GM21825 (cell line): ENCODE results near the gene TNFRSF12A.
"Not testable (repeated sequence)": the region's sequence is repeated elsewhere in the genome, so short reads cannot be mapped to it uniquely, and the experiment has no call there.

Experiments used
- ATAC-seq: cut with Tn5 transposase; IDR thresholded peaks from one replicate; pipeline ENCODE4 v1.9.1; 2021; ENCODE audit warnings: mild to moderate bottlenecking, moderate library complexity; ENCODE audit not compliant: unreplicated experiment

The TNFRSF12A gene

GRCh38 chr16:3045758-3046640, 25.8 kb downstream of the TNFRSF12A start, which contains the start of gene MMP25:
MMP25 (plus strand) TSS chr16:3046561; CDS start chr16:3046918, 357 bp downstream.
- peak; percentile 56 for ATAC-seq

DNA sequence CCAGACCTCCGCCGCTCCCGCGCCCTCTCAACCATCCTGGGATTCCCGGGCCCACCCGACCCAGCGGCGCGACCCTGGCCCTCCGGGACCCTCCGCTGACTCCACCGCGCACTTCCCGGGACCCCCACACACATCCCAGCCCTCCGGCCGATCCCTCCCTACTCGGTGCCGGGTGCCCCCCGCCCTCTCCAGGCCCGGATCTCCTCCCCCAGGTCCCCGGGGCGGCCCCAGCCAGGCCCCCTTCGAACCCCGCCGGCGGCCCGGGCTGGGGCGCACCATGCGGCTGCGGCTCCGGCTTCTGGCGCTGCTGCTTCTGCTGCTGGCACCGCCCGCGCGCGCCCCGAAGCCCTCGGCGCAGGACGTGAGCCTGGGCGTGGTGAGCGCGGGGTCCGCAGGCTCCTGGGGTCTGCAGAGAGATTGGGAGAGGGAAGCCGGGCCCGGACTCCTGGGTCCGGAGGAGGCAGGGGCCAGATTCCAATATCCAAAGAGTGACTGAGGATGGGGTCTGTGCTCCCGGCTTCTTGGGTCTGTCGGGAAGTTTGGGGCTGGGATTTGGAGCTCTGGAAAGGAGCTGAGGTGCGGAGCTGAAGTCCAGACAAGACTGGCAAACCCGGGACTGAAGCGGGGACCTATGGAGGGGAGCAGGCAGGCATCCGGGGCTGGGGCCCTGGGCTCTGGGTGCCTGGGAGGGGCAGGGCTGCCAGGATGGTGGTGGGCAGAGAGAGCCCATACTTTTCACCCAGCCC, 26.6 kb downstream of the TNFRSF12A start:
- no peak for ATAC-seq

DNA sequence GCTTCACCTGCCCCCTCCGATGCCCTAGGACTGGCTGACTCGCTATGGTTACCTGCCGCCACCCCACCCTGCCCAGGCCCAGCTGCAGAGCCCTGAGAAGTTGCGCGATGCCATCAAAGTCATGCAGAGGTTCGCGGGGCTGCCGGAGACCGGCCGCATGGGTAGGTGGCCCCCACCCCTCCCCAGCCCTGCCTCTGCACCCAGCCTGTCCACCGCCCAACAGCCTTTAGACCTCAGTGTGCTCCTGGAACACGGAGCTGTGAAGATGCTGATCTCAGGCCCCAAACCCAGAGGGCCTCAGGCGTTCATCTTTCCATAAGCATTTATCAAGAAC, 27.2 kb downstream of the TNFRSF12A start:
- ATAC-seq: no peak

- no peak for ATAC-seq
Measured at GRCh38 chr16:3049921-3050481, 29.8 kb downstream of the TNFRSF12A start.

DNA sequence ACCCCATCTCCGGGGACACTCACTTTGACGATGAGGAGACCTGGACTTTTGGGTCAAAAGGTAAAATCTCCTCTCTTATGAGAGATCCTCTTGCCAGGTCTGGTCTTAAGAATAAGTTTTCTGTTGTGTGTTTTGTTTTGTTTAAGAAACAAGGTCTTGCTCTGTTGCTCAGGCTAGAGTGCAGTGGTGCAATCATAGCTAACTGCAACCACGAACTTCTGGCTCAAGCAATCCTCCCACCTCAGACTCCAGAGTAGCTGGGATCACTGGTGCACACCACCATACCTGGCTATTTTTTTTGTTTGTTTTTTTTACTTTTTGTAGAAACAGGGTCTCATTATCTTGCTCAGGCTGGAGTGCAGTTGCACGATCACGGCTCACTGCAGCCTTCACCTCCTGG, 30.3 kb downstream of the TNFRSF12A start:
- ATAC-seq: no peak

DNA sequence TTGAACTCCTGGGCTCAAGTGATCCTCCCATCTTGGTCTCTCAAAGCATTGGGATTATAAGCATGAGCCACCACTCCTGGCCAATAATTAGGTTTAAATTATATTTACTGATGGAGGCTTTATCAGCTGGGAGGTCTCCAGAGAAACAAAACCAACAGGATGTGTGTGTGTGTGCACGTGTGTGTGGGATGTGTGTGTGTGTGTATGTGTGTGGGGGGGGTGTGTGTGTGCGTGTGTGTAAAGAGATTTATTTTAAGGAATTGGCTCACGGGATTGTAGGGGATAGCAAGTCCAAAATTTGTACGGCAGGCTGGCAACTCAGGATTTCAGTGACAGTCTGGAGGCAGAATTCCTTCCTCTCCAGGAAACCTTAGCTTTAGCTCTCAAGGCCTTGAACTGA, 30.8 kb downstream of the TNFRSF12A start:
- no peak for ATAC-seq

- no peak for ATAC-seq
Measured at GRCh38 chr16:3051494-3051893, 31.3 kb downstream of the TNFRSF12A start.

DNA sequence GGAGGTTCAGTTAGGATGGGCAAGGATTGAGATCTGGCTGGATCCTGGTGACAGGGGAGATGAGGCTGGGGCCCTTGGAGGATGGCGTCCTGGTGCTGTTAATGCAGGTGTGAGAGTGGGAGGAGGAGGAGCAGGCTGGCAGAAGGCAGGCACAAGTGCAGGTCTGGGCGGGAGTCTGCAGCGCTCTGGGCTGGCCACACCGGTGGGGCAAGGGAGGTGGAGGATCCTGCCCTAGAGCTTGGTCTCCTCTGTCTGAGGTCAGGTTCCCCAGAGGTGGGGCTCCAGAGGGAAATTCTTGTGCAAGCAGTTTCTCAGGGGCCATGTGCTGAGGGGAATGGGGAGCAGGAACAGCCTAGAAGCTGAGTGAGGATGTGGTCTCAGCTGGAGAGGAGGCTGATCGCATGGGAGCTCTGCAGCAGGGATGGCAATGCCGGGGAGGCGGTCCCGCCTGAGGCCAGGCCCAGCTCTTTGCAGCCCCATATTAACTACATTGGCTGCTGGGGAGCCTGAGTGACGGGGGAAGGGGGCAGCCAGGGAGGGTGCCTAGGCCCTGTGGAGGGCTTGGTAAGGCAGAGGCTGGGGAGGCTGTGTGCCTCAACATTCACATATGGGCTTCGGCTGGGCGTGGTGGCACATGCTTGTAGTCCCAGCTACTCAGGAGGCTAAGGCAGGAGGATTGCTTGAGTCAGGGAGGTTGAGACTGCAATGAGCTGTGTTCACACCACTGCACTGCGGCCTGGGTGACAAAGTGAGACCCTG, 32.6 kb downstream of the TNFRSF12A start:
- ATAC-seq: not testable (repeated sequence)

DNA sequence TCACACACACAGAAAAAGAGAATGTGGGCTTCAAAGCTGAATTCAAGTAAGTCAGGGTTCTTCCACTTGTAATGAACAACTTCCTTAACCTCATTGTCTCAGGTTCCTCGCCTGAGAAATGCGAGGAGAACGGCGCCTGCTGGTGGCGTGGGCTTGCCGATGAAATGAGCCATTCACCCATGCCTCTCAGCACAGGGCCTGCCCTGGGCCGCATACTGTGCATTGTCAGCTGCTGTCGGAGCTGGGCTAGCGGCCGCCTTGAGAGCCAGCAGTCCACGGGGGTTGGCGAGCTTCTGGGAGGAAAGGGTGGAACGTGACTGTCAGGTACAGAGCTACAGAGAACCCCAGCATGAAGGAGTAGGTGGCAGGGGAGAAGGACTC, 33.2 kb downstream of the TNFRSF12A start:
- ATAC-seq: not testable (repeated sequence)

DNA sequence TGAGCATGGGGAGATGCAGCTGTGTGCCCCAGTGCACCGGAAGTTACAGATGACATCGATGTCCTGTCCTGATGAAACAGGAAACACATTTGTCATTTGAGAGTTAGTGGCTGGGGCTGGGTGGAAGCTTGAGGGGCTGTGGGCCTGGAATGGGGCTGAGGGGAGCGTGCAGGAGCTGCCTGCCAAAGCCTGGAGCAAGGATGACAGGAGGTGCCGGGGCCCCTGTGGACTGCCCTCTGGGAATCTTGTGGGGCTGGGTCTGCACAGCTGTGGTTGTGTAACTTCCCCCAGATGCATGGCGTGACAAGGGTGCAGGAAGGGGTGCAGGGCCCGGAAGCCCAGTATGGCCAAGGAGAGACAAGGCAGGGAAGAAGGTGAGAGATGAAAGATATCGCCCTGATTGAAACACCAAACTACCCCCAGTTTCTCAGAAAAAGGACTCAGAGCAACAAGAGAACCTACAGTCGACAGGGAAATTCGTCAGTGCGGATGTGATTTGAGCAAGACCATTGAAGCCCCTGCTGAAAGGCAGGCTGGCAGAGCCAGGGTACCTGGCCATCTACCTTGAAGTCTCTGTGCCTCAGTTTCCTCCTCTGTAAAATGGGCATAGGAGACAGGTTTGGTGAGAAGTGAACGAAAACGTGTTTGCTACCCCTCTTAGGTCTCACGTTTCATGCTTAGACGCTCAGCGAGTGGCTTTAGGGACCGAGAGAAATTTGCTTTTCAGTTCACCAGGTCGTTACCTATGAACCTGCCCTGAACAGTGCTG, 35.0 kb downstream of the TNFRSF12A start:
- ATAC-seq: no peak

GRCh38 chr16:3055734-3056115, 35.6 kb downstream of the TNFRSF12A start:
- not testable (repeated sequence) for ATAC-seq

DNA sequence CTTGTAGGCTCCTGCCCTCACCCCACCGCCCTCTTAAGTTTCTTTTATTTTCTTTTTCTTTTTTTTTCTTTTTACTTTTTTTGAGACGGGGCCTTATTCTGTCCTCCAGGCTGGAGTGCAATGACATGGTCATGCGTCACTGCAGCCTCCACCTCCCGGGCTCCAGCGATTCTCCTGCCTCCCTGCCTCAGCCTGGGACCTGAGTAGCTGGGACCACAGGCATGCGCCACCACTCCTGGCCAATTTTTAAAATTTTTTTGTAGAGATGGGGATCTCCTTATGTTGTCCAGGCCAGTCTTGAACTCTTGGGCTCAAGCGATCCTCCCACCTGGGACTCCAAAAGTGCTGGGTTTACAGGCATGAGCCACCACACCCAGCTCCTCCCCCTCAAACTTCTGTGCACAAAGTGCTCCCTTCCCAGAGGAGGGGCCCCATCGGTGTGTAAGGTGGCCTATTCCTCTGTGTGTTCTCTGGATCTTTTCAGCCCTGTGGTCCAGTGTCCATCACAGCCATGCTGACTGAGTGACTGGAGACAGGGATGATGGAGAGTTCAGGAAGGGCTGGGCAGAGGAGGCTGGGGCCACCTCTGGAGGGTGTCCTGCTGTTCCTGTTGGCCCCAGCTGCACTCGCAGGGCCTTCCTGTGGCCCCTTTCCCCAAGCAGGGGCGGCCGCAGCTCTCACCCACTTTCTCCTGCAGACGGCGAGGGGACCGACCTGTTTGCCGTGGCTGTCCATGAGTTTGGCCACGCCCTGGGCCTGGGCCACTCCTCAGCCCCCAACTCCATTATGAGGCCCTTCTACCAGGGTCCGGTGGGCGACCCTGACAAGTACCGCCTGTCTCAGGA, 36.4 kb downstream of the TNFRSF12A start:
- ATAC-seq: no peak

GRCh38 chr16:3057181-3058138, 37.3 kb downstream of the TNFRSF12A start:
- ATAC-seq: no peak

GRCh38 chr16:3058139-3059030, 38.2 kb downstream of the TNFRSF12A start:
- peak; percentile 32 for ATAC-seq

DNA sequence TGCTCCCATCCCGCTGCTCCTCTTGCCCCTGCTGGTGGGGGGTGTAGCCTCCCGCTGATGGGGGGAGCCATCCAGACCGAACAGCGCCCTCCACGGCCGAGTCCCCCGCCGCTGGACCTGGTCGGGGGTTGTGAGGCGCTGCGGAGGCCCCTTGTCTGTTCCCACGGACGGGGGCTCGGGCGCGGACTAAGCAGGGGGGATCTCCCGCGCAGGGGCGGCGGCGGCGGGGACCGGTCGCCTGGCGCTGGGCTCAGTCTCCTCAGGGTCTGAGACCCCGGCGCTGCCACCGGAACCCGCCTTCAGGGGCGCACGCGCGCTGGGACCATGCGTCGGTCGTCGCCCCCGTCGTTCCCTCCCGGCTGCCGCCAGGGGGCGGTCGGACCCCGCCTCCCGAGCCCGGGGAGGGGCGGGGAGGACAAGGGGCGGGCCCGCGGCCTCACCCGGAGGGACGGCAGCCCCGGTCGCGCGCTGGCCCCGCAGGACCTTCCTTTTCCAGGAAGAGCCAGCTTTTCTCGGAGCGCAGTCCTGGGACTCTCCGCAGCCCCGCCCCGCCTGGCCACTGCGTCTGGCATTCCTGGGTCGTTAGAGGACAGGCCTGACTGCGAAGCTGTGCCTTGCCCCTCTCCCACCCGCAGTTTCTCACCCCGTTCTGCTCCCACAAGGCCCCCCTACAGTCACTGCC, 39.0 kb downstream of the TNFRSF12A start:
- ATAC-seq: peak; percentile 74

DNA sequence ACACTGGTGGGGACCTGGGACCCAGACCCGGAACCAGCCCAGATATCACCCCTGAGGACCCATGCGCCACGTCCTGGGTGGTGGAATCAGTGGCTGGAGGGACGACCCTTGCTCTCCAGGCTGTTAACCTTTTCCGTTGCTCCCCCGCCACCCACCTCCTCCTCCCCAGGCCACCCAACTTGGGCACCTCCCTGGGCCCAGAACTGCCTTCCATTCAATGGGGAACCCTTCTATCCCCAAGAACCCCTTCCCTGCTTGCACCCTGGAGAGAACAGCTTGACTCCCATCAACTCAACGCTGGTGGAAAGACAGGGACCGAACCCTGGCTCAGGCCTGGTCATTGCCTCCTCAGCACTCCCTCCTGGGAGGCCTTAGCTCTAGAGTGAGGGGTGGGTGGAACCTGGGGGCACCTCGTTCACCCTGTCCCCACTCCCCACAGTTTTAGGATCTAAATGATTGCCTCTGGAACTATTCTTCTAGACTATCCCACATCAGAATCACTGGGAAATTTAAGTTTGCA, 39.6 kb downstream of the TNFRSF12A start:
- ATAC-seq: no peak
